GM13977 (cell line): Measurements from ENCODE around the gene ERG.

Source experiments
- DNase-seq: peaks from one replicate; pipeline ENCODE4 v3.0.0; 2012; ENCODE audit warnings: low spot score
- CTCF ChIP-seq: IDR thresholded peaks from 2 replicates; pipeline ENCODE4 v1.5.1; 2012; ENCODE audit warnings: mild to moderate bottlenecking, control low read depth; ENCODE audit not compliant: insufficient read depth; ENCODE audit errors: extremely low read depth, missing control alignments
- in situ Hi-C: fragments of 300-500 bp; cut with MboI; formaldehyde crosslinking; loops from one replicate; pipeline ENCODE4 v1.12.0; 2022; ENCODE audit warnings: low sequenced_read_pairs, low pct_unique_long_range_greater_than_20kb, mixed read lengths, inconsistent platforms; ENCODE audit not compliant: unreplicated experiment

Gene ERG

GRCh38 chr21:38385427-38386175 is 112.7 kb downstream of the ERG start:
- in situ Hi-C loops = no loop called here
- TF ChIP-seq CTCF = no peak
- no peak for DNase-seq

DNA sequence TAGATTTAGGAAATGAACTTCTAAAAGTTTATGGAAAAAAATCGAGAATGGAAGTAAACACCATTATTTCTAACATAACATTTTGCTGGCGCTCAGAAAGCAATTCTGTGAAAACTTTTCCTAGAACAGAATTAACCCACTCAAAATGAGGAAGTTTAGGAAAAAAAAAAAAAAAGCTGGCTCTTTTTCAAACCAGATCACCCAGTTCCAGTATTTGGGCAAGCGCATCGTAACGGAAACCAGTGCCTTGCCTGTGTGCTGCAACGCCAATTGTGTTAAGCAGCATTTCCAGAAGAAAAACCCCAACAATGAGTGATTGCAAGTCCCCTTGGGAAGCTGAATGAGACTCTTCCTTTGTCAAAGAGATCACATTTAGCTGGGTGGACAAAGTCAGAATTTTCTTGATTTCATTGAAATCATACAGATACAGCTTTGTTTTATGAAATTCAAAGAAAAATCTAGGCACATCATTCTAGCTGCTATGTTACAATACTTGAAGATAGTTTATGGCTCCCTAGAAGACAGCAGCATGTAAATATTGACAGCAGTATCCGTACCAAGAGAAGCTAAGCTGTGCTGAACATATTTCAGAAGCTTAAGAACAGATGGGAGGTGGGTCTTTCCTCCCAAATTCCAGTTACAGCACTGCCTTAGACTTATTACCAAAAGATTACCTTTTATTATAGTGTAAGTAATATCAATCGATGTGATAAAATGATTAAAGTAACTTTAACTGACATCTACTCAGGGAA is 113.4 kb downstream of the ERG start:
- TF ChIP-seq CTCF = no peak
- no peak for DNase-seq
- in situ Hi-C loops = no loop called here

- in situ Hi-C loops = no loop called here
- no peak for DNase-seq
- no peak for TF ChIP-seq CTCF
Measured at GRCh38 chr21:38384238-38384560, 114.1 kb downstream of the ERG start.

- in situ Hi-C loops = no loop called here
- no peak for DNase-seq
Measured at GRCh38 chr21:38383411-38384237, 114.7 kb downstream of the ERG start.

GRCh38 chr21:38380481-38381137 is 117.7 kb downstream of the ERG start:
- in situ Hi-C loops = no loop called here
- no peak for DNase-seq
- TF ChIP-seq CTCF = no peak

More at GRCh38 chr21:38383411-38384237, 114.7 kb downstream of the ERG start:
- TF ChIP-seq CTCF = no peak

DNA sequence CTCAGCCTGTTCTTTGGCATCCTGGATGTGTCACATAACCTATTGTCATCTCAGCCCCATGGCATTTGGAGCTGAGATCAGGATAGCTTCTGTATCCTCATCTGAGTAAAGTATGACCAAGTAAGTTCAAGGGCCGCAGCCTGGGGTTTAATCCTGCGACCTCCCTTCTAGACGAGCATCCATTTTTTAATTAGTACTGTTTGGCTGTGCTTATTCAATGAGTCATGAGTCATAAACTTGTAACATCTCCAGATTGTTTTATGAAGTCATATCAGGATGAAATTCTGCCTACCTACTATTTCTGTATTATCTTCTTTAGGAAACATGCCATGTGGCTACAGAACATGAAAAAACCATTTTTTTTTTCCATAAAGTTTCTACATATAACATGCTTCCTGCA is 119.1 kb downstream of the ERG start:
- in situ Hi-C loops = no loop called here
- no peak for TF ChIP-seq CTCF
- no peak for DNase-seq
